ENCODE results near the gene ANKK1.
A peak's percentile ranks its signal among the peaks of the same experiment; 100 is the strongest.

Gene ANKK1

DNA sequence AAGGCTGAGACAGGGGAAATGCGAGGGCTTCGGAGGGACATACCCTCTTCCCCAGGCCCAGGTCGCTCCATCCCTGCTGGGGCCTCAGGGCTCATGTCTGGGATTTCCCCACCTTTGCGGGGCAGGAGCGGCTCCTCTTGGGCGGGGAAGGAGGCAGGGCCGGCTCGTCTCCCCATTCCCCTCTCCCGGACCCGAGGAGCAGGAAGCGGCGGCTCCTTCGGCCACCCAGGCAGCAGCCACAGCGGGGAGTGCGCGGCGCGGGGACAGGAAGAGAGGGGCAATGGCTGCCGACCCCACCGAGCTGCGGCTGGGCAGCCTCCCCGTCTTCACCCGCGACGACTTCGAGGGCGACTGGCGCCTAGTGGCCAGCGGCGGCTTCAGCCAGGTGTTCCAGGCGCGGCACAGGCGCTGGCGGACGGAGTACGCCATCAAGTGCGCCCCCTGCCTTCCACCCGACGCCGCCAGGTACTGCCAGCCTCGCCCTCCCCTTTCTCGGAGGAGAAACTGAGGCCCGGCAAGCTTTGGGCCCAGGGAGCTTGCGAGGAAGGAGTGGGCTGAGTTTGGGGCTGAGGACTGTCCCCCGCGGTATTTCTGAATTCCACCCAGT lies at the start of gene ANKK1:
Gene ANKK1 (plus strand): TSS at position 175 of the 607 bp plus-strand sequence. CDS start 106 bp downstream, at position 281.
- DNase-seq (ENCODE audit: low read depth) = no peak

- DNase-seq (ENCODE audit: low read depth) = no peak
Observed at GRCh38 chr11:113338730-113339129, 48.8 kb upstream of the ANKK1 start.

- DNase-seq (ENCODE audit: low read depth) = no peak
Observed at GRCh38 chr11:113339929-113340589, 47.5 kb upstream of the ANKK1 start.

GRCh38 chr11:113341388-113342165 lies 46.0 kb upstream of the ANKK1 start:
- DNase-seq (ENCODE audit: low read depth) = no peak

- no peak for DNase-seq (ENCODE audit: low read depth)
Observed at GRCh38 chr11:113345978-113346377, 41.6 kb upstream of the ANKK1 start.

GRCh38 chr11:113349528-113349927 lies 38.1 kb upstream of the ANKK1 start:
- no peak for DNase-seq (ENCODE audit: low read depth)

DNA sequence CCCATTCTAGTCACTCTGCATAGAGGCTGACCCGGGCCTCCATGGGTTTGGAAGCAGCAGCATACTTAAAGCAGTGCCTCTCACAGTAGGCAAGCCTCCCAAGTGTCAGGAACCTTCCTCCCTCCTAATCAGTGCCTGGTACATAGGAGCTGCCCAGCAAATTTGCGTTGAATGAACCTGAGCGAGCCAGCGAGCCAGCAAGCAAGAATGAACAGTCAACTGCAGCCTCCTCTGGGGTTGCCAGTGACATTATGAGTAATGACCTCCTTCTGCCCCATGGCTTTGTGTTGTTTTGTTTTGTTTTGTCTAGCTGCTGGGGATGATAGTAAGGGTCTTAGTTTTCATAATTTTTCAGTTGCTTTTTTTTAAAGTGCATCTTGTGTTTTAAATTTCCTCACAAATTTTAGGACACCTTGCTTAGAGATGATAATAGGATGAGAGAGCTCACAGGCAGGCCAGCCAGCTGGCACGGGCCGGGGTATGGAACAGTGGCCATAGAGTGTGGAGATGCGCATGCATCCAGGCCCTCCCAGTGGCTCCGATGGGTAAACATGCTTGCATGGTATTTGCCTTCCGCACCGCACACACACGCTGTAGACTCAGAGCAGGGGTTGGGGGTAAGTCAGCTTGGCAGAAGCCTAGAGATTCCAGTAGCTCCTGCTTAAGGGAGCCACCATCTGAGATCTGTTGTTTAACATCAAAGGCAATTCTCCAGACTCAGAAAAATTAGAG lies 37.1 kb upstream of the ANKK1 start:
- no peak for DNase-seq (ENCODE audit: low read depth)

DNA sequence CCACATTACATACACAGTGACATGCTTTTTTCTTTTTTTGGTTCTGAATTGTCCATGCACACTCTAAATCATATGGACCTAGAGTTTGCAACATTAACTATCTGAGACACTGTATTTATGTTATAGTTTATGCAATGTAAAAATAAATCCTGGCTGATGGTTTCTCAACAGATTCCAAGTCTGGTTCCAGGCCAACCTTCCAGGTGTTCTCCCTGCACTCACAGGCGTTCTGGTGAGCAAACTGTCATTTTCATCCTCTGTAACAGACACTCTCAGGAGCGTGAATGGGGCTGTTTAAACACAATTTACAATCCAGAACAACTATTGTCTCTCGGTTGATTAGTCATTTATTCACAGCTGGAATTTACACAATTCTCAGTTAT lies 36.5 kb upstream of the ANKK1 start:
- DNase-seq (ENCODE audit: low read depth) = no peak

DNA sequence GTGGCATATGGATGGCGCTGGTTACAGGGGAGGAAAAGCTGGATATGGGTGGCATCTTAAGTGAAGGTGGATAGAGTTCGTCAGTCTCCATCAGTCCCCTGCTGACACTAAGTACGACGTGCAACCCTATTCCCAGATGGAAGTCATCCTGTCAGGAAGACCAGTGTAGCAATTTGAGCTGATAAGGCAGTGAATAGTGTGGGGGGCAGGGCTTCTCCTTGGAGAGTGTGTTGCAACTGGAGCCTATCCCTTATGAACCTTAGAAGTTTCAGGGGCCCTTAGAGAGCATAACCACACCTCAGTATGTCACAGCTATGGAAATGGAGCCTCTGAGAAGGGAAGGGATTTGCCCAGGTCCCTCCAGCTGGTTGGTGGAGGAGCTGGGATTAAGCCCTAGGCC lies 36.1 kb upstream of the ANKK1 start:
- no peak for DNase-seq (ENCODE audit: low read depth)

GRCh38 chr11:113356203-113356602 lies 31.4 kb upstream of the ANKK1 start:
- DNase-seq (ENCODE audit: low read depth) = no peak

DNA sequence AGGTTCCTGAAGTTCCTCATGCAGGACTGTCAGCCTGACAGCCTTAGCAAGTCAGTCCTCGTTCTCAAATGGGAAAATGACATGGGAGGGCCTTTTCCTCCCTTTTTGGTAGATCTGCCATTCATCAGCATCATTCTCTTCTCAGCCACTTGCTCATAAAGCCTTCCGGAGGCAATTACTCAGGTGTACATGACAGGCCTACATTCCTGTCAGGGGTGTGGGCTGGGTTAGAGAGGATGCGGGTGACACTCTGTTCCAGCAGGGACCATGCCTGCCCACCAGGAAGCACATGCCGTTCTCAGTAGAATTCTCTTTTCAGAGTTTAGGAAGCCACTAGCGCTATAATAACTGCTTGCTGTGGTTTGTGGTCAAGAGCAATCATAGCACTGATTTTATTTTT lies 24.2 kb upstream of the ANKK1 start:
- no peak for DNase-seq (ENCODE audit: low read depth)

GRCh38 chr11:113363996-113364641 lies 23.5 kb upstream of the ANKK1 start:
- DNase-seq (ENCODE audit: low read depth) = no peak

GRCh38 chr11:113365895-113366294 lies 21.7 kb upstream of the ANKK1 start:
- no peak for DNase-seq (ENCODE audit: low read depth)

GRCh38 chr11:113369411-113369810 lies 18.2 kb upstream of the ANKK1 start:
- DNase-seq (ENCODE audit: low read depth) = no peak

DNA sequence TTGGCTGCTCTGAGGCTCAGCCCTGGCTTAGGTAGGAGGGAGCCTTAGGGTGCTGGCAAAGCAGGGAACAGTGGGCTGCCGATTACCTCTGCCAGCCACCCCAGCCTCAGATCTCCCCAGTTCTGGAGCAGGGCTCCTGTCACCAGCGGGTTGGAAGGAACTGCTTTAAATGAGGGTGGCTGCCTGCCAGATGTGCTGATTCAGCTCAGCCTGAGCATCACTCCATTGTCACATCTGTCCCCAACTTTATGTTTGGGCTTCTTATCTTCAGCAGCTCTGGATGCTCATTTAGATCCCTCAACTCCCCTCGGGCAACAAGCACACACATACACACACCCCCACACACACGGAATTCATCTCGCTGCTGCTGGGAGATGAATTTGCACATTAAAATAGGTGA lies 16.9 kb upstream of the ANKK1 start:
- DNase-seq (ENCODE audit: low read depth) = no peak

GRCh38 chr11:113372309-113372708 lies 15.3 kb upstream of the ANKK1 start:
- DNase-seq (ENCODE audit: low read depth) = no peak

GRCh38 chr11:113373306-113373705 lies 14.3 kb upstream of the ANKK1 start:
- peak; percentile 32 for DNase-seq (ENCODE audit: low read depth)

DNA sequence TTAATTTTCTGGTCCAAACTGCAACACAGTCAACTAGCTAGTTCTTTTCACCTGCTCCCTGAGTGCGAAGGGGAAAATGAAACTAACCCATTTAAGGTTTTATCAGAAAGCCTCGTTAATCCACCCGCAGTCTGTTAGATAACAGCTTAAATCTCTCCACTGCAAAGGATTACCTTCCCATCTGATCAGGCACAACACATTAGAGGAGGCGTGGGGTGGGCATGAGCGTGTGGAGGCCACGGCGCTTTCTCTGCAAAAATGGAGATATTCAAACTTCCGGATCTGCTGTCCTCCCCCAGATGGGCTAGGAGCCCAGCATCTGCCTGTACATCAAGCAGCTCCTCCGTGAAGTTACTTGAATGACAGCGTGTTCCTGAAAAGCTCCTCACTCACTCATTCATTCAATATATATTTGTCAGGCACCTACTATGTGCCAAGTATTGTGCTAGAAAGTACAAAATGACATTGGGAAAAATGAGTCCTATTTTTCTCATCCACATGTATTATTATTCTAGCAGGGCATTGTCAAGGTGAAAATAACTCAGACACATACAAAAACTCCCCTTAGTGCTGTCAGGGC lies 13.5 kb upstream of the ANKK1 start:
- no peak for DNase-seq (ENCODE audit: low read depth)

DNA sequence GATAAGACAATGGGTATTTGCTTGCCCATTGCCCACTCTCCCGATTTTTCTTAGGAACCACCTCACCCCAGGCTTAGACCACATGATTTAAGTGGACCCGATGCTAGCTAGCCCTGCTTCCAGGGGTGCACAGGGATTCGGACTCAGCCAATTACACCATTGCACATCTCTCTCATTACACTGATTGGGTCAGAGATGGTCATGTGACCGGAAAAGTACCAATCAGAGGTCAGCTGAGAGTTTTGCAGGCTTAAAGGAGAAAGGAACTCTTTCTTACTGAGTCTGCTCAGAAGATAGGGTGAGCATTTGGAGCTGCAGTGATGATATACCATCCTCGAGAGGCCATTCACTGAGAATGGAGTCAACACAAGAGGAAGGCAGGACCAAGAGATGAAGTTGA lies 12.2 kb upstream of the ANKK1 start:
- DNase-seq (ENCODE audit: low read depth) = no peak

DNA sequence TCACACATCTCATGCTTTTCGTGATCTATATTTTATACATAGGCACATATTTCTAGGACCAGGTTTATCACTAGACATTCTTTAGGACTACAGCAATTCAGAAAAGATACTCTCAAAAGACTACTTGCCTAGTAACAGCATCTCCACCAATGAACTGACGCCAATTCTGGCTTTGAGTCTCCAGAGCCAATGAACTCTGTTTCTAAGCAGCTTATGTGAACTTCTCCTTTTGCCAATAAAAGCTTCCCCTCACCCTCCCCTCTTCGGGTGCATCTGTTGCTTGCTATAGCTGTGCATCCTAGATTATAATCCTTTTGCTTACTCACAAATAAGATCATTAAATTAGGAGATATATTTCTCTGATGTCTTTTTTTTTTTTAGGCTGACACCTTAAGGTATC lies 11.4 kb upstream of the ANKK1 start:
- no peak for DNase-seq (ENCODE audit: low read depth)

GRCh38 chr11:113377681-113378412 lies 9.7 kb upstream of the ANKK1 start:
- peak; percentile 24 for DNase-seq (ENCODE audit: low read depth)

Data from fibroblast of gingiva (primary cell).